A549 (cell line): ENCODE results near the gene LRRC7.

Experiments used
- EHMT2 ChIP-seq: fragments of 200-600 bp; sonication (generic); IDR thresholded peaks from 2 replicates; pipeline ENCODE4 v1.6.1; 2016; ENCODE audit warnings: antibody characterized with exemption, low read depth, mild to moderate bottlenecking, moderate library complexity
- HOXA7 ChIP-seq: fragments of 250-450 bp; sonication (Bioruptor Pico); IDR thresholded peaks from 2 replicates; pipeline ENCODE4 v1.5.0; 2020; ENCODE audit warnings: mild to moderate bottlenecking, moderate library complexity
- POLR2A ChIP-seq: IDR thresholded peaks from 2 replicates; pipeline ENCODE4 v1.6.1; 2012; ENCODE audit warnings: mild to moderate bottlenecking, low read length
- RAD21 ChIP-seq, 2 experiments: fragments of >200 bp in 1 of 2; sonication (Bioruptor Twin) in 1 of 2; formaldehyde crosslinking in 1 of 2; IDR thresholded peaks in 1 of 2; conservative IDR thresholded peaks in 1 of 2; 2 replicates in 1 of 2; 3 replicates in 1 of 2; pipeline ENCODE4 v1.6.1; 2012 to 2018; ENCODE audit warnings: inconsistent platforms in 1 of 2
- ZFP36 ChIP-seq: fragments of 450-650 bp; IDR thresholded peaks from 2 replicates; pipeline ENCODE4 v1.6.1; 2014; ENCODE audit warnings: borderline replicate concordance; ENCODE audit not compliant: partially characterized antibody
- TF ChIP-seq, protein P1 (sequence below): fragments of 450-650 bp; IDR thresholded peaks from 2 replicates; pipeline ENCODE4 v1.6.1; 2014; ENCODE audit warnings: antibody characterized with exemption
- TF ChIP-seq, protein P2 (sequence below): fragments of >200 bp; sonication (Bioruptor Twin); formaldehyde crosslinking; IDR thresholded peaks from 3 replicates; pipeline ENCODE4 v1.5.1; 2016
- TF ChIP-seq, protein P3 (sequence below): IDR thresholded peaks from 2 replicates; pipeline ENCODE4 v1.6.1; 2012

DNA sequence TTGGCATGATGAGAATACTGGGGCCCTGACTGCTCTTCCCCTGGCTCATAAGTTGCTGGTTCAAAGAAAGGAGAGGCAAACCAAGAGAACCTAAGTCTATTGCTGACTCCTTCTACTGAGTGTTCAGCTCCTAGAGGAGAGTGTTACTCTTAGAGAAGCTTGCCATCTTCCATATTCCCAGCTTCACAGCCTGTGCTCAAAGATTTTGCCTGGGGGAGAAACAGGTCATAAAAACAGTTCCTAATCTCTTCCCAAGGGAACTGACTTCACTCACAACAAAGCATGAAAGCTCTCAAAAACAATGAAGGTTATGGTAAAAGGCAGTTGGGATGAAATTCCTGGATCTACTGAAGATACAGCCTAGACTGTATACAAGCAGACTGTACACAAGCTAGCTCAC lies 600.6 kb downstream of the LRRC7 start:
- TF ChIP-seq EHMT2: no peak
- TF ChIP-seq, protein P1, sequence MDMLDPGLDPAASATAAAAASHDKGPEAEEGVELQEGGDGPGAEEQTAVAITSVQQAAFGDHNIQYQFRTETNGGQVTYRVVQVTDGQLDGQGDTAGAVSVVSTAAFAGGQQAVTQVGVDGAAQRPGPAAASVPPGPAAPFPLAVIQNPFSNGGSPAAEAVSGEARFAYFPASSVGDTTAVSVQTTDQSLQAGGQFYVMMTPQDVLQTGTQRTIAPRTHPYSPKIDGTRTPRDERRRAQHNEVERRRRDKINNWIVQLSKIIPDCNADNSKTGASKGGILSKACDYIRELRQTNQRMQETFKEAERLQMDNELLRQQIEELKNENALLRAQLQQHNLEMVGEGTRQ: no peak
- TF ChIP-seq, protein P2, sequence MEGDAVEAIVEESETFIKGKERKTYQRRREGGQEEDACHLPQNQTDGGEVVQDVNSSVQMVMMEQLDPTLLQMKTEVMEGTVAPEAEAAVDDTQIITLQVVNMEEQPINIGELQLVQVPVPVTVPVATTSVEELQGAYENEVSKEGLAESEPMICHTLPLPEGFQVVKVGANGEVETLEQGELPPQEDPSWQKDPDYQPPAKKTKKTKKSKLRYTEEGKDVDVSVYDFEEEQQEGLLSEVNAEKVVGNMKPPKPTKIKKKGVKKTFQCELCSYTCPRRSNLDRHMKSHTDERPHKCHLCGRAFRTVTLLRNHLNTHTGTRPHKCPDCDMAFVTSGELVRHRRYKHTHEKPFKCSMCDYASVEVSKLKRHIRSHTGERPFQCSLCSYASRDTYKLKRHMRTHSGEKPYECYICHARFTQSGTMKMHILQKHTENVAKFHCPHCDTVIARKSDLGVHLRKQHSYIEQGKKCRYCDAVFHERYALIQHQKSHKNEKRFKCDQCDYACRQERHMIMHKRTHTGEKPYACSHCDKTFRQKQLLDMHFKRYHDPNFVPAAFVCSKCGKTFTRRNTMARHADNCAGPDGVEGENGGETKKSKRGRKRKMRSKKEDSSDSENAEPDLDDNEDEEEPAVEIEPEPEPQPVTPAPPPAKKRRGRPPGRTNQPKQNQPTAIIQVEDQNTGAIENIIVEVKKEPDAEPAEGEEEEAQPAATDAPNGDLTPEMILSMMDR: no peak
- TF ChIP-seq RAD21 (conservative IDR thresholded peaks at IDR 0.05 in 1 of 2, IDR thresholded peaks at IDR 0.05 in 1 of 2): no peak
- TF ChIP-seq POLR2A: no peak
- no peak for TF ChIP-seq ZFP36
- TF ChIP-seq, protein P3, sequence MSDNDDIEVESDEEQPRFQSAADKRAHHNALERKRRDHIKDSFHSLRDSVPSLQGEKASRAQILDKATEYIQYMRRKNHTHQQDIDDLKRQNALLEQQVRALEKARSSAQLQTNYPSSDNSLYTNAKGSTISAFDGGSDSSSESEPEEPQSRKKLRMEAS: no peak
- no peak for TF ChIP-seq HOXA7 (CRISPR knock-in tag)
